GM21526 (cell line): Measurements from ENCODE around the gene GTSE1.

Experiments used
- ATAC-seq: cut with Tn5 transposase; IDR thresholded peaks from one replicate; pipeline ENCODE4 v1.9.1; 2021; ENCODE audit warnings: moderate library complexity; ENCODE audit not compliant: unreplicated experiment, low FRiP score

GTSE1 gene

GRCh38 chr22:46363611-46364321 lies 67.1 kb downstream of the GTSE1 start:
- no peak for ATAC-seq

GRCh38 chr22:46364341-46365165 lies 67.9 kb downstream of the GTSE1 start:
- ATAC-seq = no peak

- no peak for ATAC-seq
These were observed 68.5 kb downstream of the GTSE1 start for GRCh38 chr22:46365166-46365624.

GRCh38 chr22:46366327-46366731 lies 69.7 kb downstream of the GTSE1 start:
- no peak for ATAC-seq

- ATAC-seq = no peak
These were observed 70.4 kb downstream of the GTSE1 start for GRCh38 chr22:46366801-46367706.

- no peak for ATAC-seq
These were observed 71.1 kb downstream of the GTSE1 start for GRCh38 chr22:46367707-46368191.

- no peak for ATAC-seq
These were observed 71.8 kb downstream of the GTSE1 start for GRCh38 chr22:46368422-46368821.

GRCh38 chr22:46368871-46369715 lies 72.4 kb downstream of the GTSE1 start:
- no peak for ATAC-seq

GRCh38 chr22:46369716-46370583 lies 73.3 kb downstream of the GTSE1 start:
- ATAC-seq = no peak

- ATAC-seq = no peak
These were observed 74.1 kb downstream of the GTSE1 start for GRCh38 chr22:46370584-46371291.

- ATAC-seq = no peak
These were observed 75.1 kb downstream of the GTSE1 start for GRCh38 chr22:46371623-46372226.

- ATAC-seq = no peak
These were observed 76.0 kb downstream of the GTSE1 start for GRCh38 chr22:46372686-46373085.

GRCh38 chr22:46373159-46373558 lies 76.5 kb downstream of the GTSE1 start:
- no peak for ATAC-seq

- no peak for ATAC-seq
These were observed 77.4 kb downstream of the GTSE1 start for GRCh38 chr22:46373921-46374662.

GRCh38 chr22:46374663-46375474 lies 78.2 kb downstream of the GTSE1 start:
- no peak for ATAC-seq

- ATAC-seq = no peak
These were observed 79.4 kb downstream of the GTSE1 start for GRCh38 chr22:46376111-46376510.
